ENCODE measurements around the gene DMXL1. TPM values are rescaled to one million over a fixed set of nuclear protein-coding genes. Genes with fewer than 3 reads are reported as not detected.
"Not testable (repeated sequence)": the region's sequence is repeated elsewhere in the genome, so short reads cannot be mapped to it uniquely, and the experiment has no call there.

DMXL1 gene
- total RNA-seq, 2 donors from 2014 or later = 21.2 to 36.0 TPM

DNA sequence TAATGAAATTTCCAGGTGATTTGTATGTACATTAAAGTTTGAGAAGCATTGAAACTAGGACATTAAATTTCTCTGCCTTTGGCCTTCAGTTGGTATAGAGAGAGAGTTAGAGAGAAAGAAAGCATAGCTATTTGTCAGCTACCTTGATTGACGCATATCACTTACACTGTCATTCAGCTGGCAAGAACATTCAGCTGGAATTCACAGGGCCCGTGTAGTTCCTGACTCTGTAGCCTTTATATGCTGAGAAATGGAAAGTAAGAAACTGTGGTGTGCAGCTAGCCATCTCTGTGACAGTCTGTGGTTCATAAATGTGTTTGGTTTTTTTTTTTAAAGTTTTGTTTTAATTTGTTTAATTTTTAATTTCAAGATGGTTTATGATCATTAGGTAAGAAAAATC is 58.9 kb downstream of the DMXL1 start:
- no peak for ATAC-seq (replicated peaks)
- Mint-ChIP-seq H3K27ac (no peak overlapping the region), H3K9me3 (no peaks in the 10 kb centered on the region), H3K4me3 (no peak overlapping the region), H3K27me3 (no peaks in the 10 kb centered on the region), H3K4me1 (no peaks in the 10 kb centered on the region), H3K36me3 (ENCODE audit: low read depth) (peaks cover 53% of the 10 kb centered on the region)

DNA sequence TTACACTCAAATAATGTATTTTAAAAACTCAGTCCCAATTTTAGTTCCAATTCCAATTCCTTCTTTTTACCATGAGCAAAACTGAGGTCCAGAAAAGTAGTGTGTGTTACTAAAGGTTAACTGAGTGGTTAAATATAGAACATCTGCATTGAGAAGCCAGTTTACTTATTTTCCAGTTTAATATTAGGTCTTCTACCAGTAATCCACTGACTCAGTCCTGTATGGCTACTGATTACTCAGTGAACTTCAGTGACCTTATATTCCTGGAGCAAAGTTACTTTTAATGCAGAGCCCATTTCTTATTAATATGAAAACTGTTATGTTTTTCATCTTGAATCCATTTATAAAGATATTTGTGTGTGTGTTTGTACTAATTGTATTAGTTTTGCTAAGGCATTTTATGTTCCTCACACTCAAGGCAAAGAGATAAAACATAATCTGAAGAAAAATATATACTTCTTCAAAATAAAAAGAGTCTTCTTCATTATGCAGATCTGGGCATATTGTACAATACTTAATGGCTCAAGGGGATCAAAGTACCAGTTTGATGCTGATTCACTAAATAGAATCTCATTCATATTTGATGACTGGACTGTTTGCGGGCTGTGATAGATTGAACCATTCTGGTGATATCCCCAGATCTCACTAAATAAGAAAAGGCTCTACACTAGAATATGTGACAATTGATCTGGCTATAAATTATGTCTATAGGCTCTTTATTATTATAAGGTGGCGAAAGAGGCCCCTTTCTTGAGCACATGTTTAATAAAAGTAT is 60.8 kb downstream of the DMXL1 start:
- no peak overlapping the region for H3K27ac Mint-ChIP-seq
- ATAC-seq (replicated peaks) = no peak
- no peak overlapping the region for H3K4me3 Mint-ChIP-seq
- H3K27me3 Mint-ChIP-seq = no peaks in the 10 kb centered on the region
- H3K4me1 Mint-ChIP-seq = no peaks in the 10 kb centered on the region
- peaks cover 73% of the 10 kb centered on the region for H3K36me3 Mint-ChIP-seq (ENCODE audit: low read depth)
- no peaks in the 10 kb centered on the region for H3K9me3 Mint-ChIP-seq

DNA sequence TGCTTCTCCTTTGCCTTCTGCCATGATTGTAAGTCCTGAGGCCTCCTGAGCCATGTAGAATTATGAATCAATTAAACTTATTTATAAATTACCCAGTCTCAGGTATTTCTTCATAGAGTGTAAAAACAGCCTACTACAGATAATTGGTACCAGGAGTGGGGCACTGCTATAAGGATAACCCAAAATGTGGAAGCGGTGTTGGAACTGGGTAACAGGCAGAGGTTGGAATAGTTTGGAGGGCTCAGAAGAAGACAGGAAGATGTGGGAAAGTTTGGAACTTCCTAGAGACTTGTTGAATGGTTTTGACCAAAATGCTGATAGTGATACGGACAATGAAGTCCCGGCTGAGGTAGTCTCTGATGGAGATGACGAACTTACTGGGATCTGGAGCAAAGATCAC is 64.9 kb downstream of the DMXL1 start:
- ATAC-seq (replicated peaks); H3K27ac Mint-ChIP-seq; H3K27me3 Mint-ChIP-seq; H3K4me3 Mint-ChIP-seq; H3K9me3 Mint-ChIP-seq; H3K4me1 Mint-ChIP-seq: not testable (repeated sequence)
- peaks cover 55% of the 10 kb centered on the region for H3K36me3 Mint-ChIP-seq (ENCODE audit: low read depth)

DNA sequence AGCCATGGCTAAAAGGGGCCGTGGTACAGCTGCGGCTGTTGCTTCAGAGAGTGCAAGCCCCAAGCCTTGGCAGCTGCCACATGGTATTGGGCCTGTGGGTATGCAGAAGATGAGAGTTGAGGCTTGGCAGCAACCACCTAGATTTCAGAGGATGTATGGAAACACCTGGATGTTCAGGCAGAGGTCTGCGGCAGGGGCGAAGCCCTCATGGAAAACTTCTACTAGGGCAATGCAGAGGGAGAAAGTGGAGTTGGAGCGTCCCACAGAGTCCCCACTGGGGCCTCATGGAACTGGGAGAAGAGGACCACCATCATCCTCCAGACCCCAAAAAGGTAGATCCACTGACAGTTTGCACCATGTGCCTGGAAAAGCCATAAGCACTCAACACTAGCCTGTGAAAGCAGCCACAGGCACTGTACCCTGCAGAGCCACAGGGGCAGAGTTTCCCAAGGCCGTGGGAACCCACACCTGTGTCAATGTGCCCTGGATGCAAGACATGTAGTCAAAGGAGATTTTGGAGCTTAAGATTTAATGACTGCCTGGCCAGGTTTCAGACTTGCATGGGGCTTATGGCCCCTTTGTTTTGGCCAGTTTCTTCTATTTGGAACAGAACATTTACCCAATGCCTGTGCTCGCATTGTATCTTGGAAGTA is 65.9 kb downstream of the DMXL1 start:
- Mint-ChIP-seq H3K27ac (no peak overlapping the region), H3K4me3 (no peak overlapping the region), H3K27me3 (no peaks in the 10 kb centered on the region), H3K4me1 (no peaks in the 10 kb centered on the region), H3K36me3 (ENCODE audit: low read depth) (peaks cover 55% of the 10 kb centered on the region), H3K9me3 (peaks cover 4% of the 10 kb centered on the region)
- no peak for ATAC-seq (replicated peaks)

DNA sequence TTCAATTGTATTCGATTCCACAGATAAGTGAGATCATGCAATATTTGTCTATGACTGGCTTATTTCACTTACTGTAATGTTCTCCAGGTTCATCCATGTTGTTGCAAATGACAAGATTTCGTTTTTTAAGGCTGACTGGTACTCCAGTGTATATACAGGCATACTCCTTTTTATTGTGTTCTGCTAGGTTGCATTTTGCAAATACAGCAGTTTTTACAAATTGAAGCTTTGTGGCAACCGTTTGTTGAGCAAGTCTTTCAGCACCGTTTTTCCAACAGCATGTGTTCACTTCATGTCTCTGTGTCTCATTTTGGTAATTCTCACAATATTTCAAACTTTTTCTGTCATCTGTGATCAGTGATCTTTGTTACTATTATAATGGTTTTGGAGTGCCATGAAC is 82.7 kb downstream of the DMXL1 start:
- H3K36me3 Mint-ChIP-seq (ENCODE audit: low read depth) = peaks cover 52% of the 10 kb centered on the region
- no peak overlapping the region for H3K27ac Mint-ChIP-seq
- H3K9me3 Mint-ChIP-seq = no peaks in the 10 kb centered on the region
- no peaks in the 10 kb centered on the region for H3K27me3 Mint-ChIP-seq
- ATAC-seq (replicated peaks) = no peak
- H3K4me3 Mint-ChIP-seq = no peak overlapping the region
- no peaks in the 10 kb centered on the region for H3K4me1 Mint-ChIP-seq

DNA sequence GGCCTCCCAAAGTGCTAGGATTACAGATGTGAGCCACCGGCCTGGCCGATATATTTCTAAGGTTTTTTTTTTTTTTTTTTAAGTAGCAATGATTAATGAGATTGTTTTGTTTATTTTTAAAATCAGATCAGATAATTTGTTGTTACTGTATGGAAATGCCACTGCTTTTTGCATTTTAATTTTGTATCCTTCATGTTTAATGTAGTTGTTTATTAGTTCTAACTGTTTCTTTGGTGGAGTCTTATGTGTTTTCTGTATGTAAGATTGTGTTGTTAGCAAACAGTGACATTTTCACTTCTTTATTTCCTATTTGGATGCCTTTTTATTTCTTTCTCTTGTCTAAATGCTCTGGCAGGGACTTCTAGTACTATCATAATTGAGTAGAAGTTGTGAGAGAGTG is 87.3 kb downstream of the DMXL1 start:
- ATAC-seq (replicated peaks) = no peak
- Mint-ChIP-seq H3K9me3 (no peaks in the 10 kb centered on the region), H3K4me3 (no peak overlapping the region), H3K36me3 (ENCODE audit: low read depth) (peaks cover 26% of the 10 kb centered on the region), H3K4me1 (no peaks in the 10 kb centered on the region), H3K27me3 (no peaks in the 10 kb centered on the region), H3K27ac (no peak overlapping the region)

DNA sequence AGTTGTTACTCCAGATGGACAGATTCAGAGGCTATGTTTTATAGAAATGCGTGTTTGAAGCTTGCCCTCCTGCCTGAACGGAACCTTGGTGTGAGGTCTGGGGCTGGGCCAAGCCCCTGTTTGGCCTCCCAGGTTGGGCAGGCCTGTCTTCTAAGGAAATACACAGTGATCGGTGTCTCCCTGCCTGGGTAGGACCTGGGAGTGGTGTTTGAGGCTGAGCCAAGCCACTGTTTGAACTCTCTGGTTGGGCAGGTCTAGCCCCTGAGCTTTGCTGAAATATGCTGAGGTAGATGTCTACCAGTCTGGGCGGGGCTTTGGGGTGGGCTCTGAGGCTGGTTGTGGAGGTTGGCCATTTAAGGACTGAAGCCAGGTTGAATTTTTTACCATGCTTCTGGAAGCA is 90.5 kb downstream of the DMXL1 start:
- Mint-ChIP-seq H3K4me1 (no peaks in the 10 kb centered on the region), H3K27ac (no peak overlapping the region), H3K36me3 (ENCODE audit: low read depth) (peaks cover 27% of the 10 kb centered on the region), H3K27me3 (no peaks in the 10 kb centered on the region), H3K9me3 (no peaks in the 10 kb centered on the region), H3K4me3 (no peak overlapping the region)
- ATAC-seq (replicated peaks) = no peak

DNA sequence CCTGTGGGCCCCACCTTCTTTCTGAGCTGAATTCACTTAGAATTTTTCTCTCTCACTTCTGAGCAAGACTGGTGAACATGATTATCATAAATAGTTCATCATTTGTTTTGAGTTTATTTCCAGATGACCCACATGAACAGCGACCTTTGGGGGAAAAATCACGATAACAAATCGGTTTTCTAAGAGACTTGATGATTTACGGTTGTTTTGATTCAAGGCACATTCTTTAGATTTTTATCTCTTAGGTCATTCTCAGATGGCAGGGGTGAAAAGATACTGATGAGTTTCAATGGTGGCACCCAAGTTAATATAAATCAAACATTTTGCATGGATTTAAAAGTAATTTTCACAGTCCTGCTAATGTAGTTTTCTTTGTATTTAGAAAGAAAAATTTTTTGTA is 95.1 kb downstream of the DMXL1 start:
- Mint-ChIP-seq H3K4me1 (no peaks in the 10 kb centered on the region), H3K36me3 (ENCODE audit: low read depth) (peaks cover 40% of the 10 kb centered on the region), H3K27ac (no peak overlapping the region), H3K4me3 (no peak overlapping the region), H3K27me3 (no peaks in the 10 kb centered on the region), H3K9me3 (no peaks in the 10 kb centered on the region)
- no peak for ATAC-seq (replicated peaks)

DNA sequence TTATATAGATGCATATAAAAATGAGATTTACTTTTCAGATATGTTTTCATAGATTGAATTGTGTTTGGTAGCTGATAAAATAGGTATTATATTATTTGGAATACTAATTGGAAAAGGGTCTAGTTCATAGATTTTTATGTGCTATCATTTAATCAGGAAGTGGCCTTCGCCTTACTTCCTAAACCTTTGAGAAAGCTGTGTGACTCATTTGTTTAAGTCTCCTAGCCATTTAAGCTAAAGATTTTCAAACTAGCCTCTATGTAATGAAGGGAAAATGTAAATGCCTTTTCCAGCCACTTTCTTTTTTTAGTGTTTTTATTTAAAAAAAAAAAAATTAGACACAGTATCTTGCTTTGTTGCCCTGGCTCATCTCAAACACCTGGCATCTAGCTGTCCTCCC is 97.5 kb downstream of the DMXL1 start:
- Mint-ChIP-seq H3K9me3 (no peaks in the 10 kb centered on the region), H3K4me1 (no peaks in the 10 kb centered on the region), H3K4me3 (no peak overlapping the region), H3K27ac (no peak overlapping the region), H3K27me3 (no peaks in the 10 kb centered on the region), H3K36me3 (ENCODE audit: low read depth) (peaks cover 49% of the 10 kb centered on the region)
- no peak for ATAC-seq (replicated peaks)

DNA sequence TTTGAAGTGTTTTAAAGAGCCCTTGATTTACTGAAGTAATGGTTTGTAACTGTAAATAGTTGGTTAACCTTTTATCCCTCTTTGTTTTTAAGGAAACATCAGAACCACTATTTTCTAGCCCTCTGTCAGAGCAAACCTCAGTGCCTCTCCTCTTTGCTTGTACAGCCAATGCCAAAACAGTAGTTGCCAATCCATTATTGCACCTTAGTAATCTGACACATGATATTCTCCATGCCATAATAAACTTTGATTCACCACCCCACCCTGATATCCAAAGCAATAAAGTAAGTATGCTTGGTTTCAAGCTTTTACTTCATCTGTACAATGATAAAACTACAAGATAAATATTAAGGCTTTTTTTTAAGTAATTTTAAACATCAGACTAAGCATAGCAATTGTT is 100.8 kb downstream of the DMXL1 start:
- no peaks in the 10 kb centered on the region for H3K27me3 Mint-ChIP-seq
- no peaks in the 10 kb centered on the region for H3K4me1 Mint-ChIP-seq
- no peaks in the 10 kb centered on the region for H3K9me3 Mint-ChIP-seq
- no peak overlapping the region for H3K4me3 Mint-ChIP-seq
- no peak for ATAC-seq (replicated peaks)
- no peak overlapping the region for H3K27ac Mint-ChIP-seq
- H3K36me3 Mint-ChIP-seq (ENCODE audit: low read depth) = peaks cover 38% of the 10 kb centered on the region

DNA sequence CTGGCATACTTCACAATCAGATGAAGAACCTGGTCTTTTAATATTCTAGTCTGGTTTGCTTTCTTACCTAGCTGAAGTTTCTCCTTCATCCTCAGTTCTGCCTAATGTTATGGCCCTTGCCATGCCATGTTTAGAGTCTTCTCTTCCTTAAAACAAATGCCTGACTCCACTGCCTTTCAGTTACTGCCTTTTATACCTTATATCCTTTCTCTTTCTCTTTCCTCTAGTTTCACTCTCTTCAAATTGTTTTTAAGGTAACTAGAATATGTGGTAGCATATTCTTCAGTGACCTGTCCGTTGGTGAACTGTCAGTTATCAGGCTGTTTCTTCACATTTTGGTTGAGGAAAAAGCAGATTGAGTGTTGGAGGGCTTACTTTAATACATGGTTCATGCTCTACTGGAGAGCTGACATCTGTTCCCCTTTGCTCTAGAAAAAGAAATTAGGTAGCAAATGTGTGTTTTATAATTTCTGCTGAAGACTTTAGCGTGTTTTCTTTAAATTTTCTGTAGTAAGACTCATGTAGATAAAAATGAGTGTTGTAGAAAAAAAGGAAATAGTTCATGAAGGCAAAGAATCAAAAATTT is 103.8 kb downstream of the DMXL1 start:
- H3K36me3 Mint-ChIP-seq (ENCODE audit: low read depth) = peaks cover 48% of the 10 kb centered on the region
- ATAC-seq (replicated peaks) = no peak
- no peaks in the 10 kb centered on the region for H3K9me3 Mint-ChIP-seq
- H3K27ac Mint-ChIP-seq = no peak overlapping the region
- H3K27me3 Mint-ChIP-seq = no peaks in the 10 kb centered on the region
- no peaks in the 10 kb centered on the region for H3K4me1 Mint-ChIP-seq
- H3K4me3 Mint-ChIP-seq = no peak overlapping the region

DNA sequence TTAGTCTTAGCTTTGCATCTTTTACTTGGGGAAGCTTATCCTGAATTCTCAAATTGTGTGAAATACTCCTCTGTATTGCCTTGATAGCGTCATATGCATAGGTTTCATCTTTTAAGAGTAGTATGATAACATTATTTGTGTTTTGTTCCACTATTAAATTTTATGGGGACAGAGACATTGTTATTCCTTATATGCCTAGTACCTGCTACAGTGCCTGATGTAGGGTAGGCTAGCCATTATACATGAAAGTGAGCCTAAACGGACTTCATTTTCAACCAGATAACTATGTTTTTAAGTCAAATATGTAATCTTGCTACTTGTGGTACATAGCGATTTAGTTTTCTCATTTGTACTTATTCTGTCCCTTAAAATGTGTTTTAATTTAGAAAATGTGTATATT is 105.9 kb downstream of the DMXL1 start:
- Mint-ChIP-seq H3K36me3 (ENCODE audit: low read depth) (peaks cover 28% of the 10 kb centered on the region), H3K9me3 (no peaks in the 10 kb centered on the region), H3K4me3 (no peak overlapping the region), H3K27me3 (no peaks in the 10 kb centered on the region), H3K4me1 (no peaks in the 10 kb centered on the region), H3K27ac (no peak overlapping the region)
- no peak for ATAC-seq (replicated peaks)

DNA sequence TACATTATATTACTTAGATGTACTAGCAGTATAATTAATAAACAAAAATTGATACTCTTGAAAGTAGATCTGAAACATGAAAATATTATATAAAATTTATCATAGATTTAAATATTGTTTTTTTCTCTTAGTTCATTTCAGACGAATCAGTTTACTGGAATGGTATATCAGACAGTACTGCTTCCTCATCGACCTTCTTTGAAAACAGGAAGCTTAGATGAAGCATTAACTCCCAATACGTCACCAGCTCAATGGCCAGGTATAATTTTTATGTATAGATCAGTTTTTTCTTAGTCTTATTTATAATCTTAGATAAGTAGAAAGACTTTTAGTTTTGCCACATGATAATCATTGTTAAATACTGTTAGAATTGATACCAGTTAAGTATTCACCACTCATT is 106.3 kb downstream of the DMXL1 start:
- Mint-ChIP-seq H3K4me1 (no peaks in the 10 kb centered on the region), H3K27ac (no peak overlapping the region), H3K36me3 (ENCODE audit: low read depth) (peaks cover 26% of the 10 kb centered on the region), H3K9me3 (no peaks in the 10 kb centered on the region), H3K4me3 (no peak overlapping the region), H3K27me3 (no peaks in the 10 kb centered on the region)
- ATAC-seq (replicated peaks) = no peak

DNA sequence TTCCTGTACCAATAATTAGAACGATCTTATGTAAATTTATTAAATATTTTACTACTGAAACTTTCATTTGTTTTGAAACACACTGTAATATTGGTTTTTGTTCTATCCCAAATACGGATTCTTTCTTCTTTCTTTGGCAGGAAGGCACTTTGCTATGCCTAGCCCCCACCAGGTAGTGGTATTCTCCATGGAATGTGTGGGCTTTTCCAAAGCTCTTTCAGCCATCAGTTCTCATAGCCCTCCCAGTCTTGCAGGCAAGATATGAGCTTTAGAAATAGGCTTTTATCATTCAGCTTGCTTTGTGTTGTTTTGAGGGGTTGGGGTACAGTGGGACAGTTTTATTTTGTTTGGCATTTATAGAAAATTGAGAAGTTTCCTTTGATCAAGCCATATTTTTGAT is 107.5 kb downstream of the DMXL1 start:
- no peak overlapping the region for H3K4me3 Mint-ChIP-seq
- no peaks in the 10 kb centered on the region for H3K9me3 Mint-ChIP-seq
- peaks cover 26% of the 10 kb centered on the region for H3K36me3 Mint-ChIP-seq (ENCODE audit: low read depth)
- ATAC-seq (replicated peaks) = no peak
- no peak overlapping the region for H3K27ac Mint-ChIP-seq
- no peaks in the 10 kb centered on the region for H3K27me3 Mint-ChIP-seq
- no peaks in the 10 kb centered on the region for H3K4me1 Mint-ChIP-seq

Measured in activated T-helper 17 cell treated with anti-CD3 and anti-CD28 coated beads, Interleukin-2, amount 50 U/mL, for 72 hours (primary cell).